Nephron progenitor cell (in vitro differentiated cells): ENCODE results near the gene OR52I1.

ENCODE experiments used
- DNase-seq: peaks from one replicate; pipeline ENCODE4 v3.0.0; 2021
- H3K27ac Mint-ChIP-seq: 2 replicates; pipeline ENCODE4 v1.8.0; 2021; ENCODE audit warnings: mild to moderate bottlenecking, moderate library complexity, mixed read lengths
- H3K27me3 Mint-ChIP-seq: 2 replicates; pipeline ENCODE4 v1.8.0; 2021; ENCODE audit warnings: mild to moderate bottlenecking, low read depth, mixed read lengths; ENCODE audit not compliant: poor library complexity
- H3K36me3 Mint-ChIP-seq: 2 replicates; pipeline ENCODE4 v1.8.0; 2021; ENCODE audit warnings: low read depth, mixed read lengths
- H3K4me1 Mint-ChIP-seq: 2 replicates; pipeline ENCODE4 v1.8.0; 2021; ENCODE audit warnings: mixed read lengths
- H3K4me3 Mint-ChIP-seq: 2 replicates; pipeline ENCODE4 v1.8.0; 2021; ENCODE audit warnings: mild to moderate bottlenecking, moderate library complexity, mixed read lengths
- H3K9me3 Mint-ChIP-seq: 2 replicates; pipeline ENCODE4 v1.8.0; 2021; ENCODE audit warnings: mild to moderate bottlenecking, moderate library complexity, mixed read lengths
- CTCF ChIP-seq: fragments of 200-600 bp; sonication (generic); IDR thresholded peaks from 2 replicates; pipeline ENCODE4 v1.5.0; 2021; ENCODE audit warnings: antibody characterized with exemption

The OR52I1 gene

GRCh38 chr11:4593739-4594138 is at the start of gene OR52I1:
TSS of gene OR52I1 (plus strand) at chr11:4594039. CDS start at chr11:4594039, 0 bp downstream.
- no peak for TF ChIP-seq CTCF
- peaks cover 7% of the 10 kb centered on the region for H3K27me3 Mint-ChIP-seq
- no peak within 1 kb of the TSS for H3K27ac Mint-ChIP-seq
- no peak within 1 kb of the TSS for H3K4me3 Mint-ChIP-seq
- no peak for DNase-seq
- peaks cover 5% of the 10 kb centered on the region for H3K36me3 Mint-ChIP-seq
- H3K9me3 Mint-ChIP-seq: no peaks in the 10 kb centered on the region
- H3K4me1 Mint-ChIP-seq: peaks cover 7% of the 10 kb centered on the region

- TF ChIP-seq CTCF: no peak
- Mint-ChIP-seq H3K27ac (no peak within 1 kb of the TSS), H3K36me3 (no peaks in the 10 kb centered on the region), H3K27me3 (peaks cover 22% of the 10 kb centered on the region), H3K4me3 (no peak within 1 kb of the TSS), H3K9me3 (peaks cover 5% of the 10 kb centered on the region), H3K4me1 (no peaks in the 10 kb centered on the region)
- DNase-seq: no peak
These were observed 48.9 kb upstream of the OR52I1 start, which contains the start of gene OR52M1 for GRCh38 chr11:4544891-4545290. TSS of gene OR52M1 (plus strand) at chr11:4545191. CDS start at chr11:4545191, 0 bp downstream.

- no peaks in the 10 kb centered on the region for H3K4me1 Mint-ChIP-seq
- H3K9me3 Mint-ChIP-seq: peaks cover 15% of the 10 kb centered on the region
- H3K4me3 Mint-ChIP-seq: no peak overlapping the region
- DNase-seq: no peak
- H3K36me3 Mint-ChIP-seq: no peaks in the 10 kb centered on the region
- no peak overlapping the region for H3K27ac Mint-ChIP-seq
- no peak for TF ChIP-seq CTCF
- H3K27me3 Mint-ChIP-seq: peaks cover 14% of the 10 kb centered on the region
These were observed 47.0 kb upstream of the OR52I1 start for GRCh38 chr11:4546878-4547277.

- no peak for DNase-seq
- Mint-ChIP-seq H3K9me3 (peaks cover 15% of the 10 kb centered on the region), H3K36me3 (no peaks in the 10 kb centered on the region), H3K27me3 (peaks cover 10% of the 10 kb centered on the region), H3K4me1 (no peaks in the 10 kb centered on the region), H3K4me3 (no peak overlapping the region), H3K27ac (no peak overlapping the region)
- TF ChIP-seq CTCF: no peak
These were observed 46.4 kb upstream of the OR52I1 start for GRCh38 chr11:4547416-4547815.

- H3K4me1 Mint-ChIP-seq: no peaks in the 10 kb centered on the region
- DNase-seq: no peak
- no peak overlapping the region for H3K4me3 Mint-ChIP-seq
- H3K27me3 Mint-ChIP-seq: peaks cover 24% of the 10 kb centered on the region
- peaks cover 24% of the 10 kb centered on the region for H3K9me3 Mint-ChIP-seq
- H3K27ac Mint-ChIP-seq: no peak overlapping the region
- no peaks in the 10 kb centered on the region for H3K36me3 Mint-ChIP-seq
- TF ChIP-seq CTCF: no peak
These were observed 42.4 kb upstream of the OR52I1 start for GRCh38 chr11:4551346-4551979.
